ENCODE measurements around the gene TDRD5.

The TDRD5 gene

GRCh38 chr1:179591592-179592580 lies at the start of gene TDRD5:
Gene TDRD5 (plus strand): TSS chr1:179591832. CDS start chr1:179592616, 784 bp downstream.
- no peak for DNase-seq

- no peak for DNase-seq
These were observed 46.3 kb upstream of the TDRD5 start for GRCh38 chr1:179545321-179545720.

- DNase-seq: no peak
These were observed 44.6 kb upstream of the TDRD5 start for GRCh38 chr1:179547021-179547535.

GRCh38 chr1:179548666-179549367 lies 42.8 kb upstream of the TDRD5 start:
- no peak for DNase-seq

- DNase-seq: no peak
These were observed 42.3 kb upstream of the TDRD5 start for GRCh38 chr1:179549368-179549700.

GRCh38 chr1:179550746-179551682 lies 40.6 kb upstream of the TDRD5 start:
- no peak for DNase-seq

- DNase-seq: no peak
These were observed 37.2 kb upstream of the TDRD5 start for GRCh38 chr1:179554427-179554826.

- DNase-seq: no peak
These were observed 33.6 kb upstream of the TDRD5 start for GRCh38 chr1:179558078-179558477.

GRCh38 chr1:179575497-179576314 lies 15.9 kb upstream of the TDRD5 start, which contains the start of gene NPHS2:
Gene NPHS2 (minus strand): TSS chr1:179575948. CDS start chr1:179575864, 84 bp downstream.
- DNase-seq: no peak

GRCh38 chr1:179576509-179576908 lies 15.1 kb upstream of the TDRD5 start:
- DNase-seq: no peak

- no peak for DNase-seq
These were observed 7.8 kb upstream of the TDRD5 start for GRCh38 chr1:179583771-179584320.

GRCh38 chr1:179586107-179586823 lies 5.4 kb upstream of the TDRD5 start:
- no peak for DNase-seq

GRCh38 chr1:179587336-179587735 lies 4.3 kb upstream of the TDRD5 start:
- DNase-seq: no peak

- no peak for DNase-seq
These were observed 3.1 kb upstream of the TDRD5 start for GRCh38 chr1:179588425-179589024.

GRCh38 chr1:179589509-179589908 lies 2.1 kb upstream of the TDRD5 start:
- DNase-seq: no peak

- DNase-seq: no peak
These were observed 961 bp upstream of the TDRD5 start for GRCh38 chr1:179590671-179591070.

- DNase-seq: no peak
These were observed 410 bp upstream of the TDRD5 start for GRCh38 chr1:179591253-179591591.

- no peak for DNase-seq
These were observed 7.0 kb downstream of the TDRD5 start for GRCh38 chr1:179598631-179599030.

GRCh38 chr1:179599623-179600249 lies 8.1 kb downstream of the TDRD5 start:
- DNase-seq: no peak

GRCh38 chr1:179601093-179601492 lies 9.5 kb downstream of the TDRD5 start:
- no peak for DNase-seq
